SHP77 treated with DMSO at 0.1 percent for 48 hours (cell line): ENCODE measurements around the gene FSIP2.
"Not testable (repeated sequence)": the region's sequence is repeated elsewhere in the genome, so short reads cannot be mapped to it uniquely, and the experiment has no call there.

ENCODE experiments used
- DNase-seq: peaks from one replicate; lab custom pipeline; 2025; lab: John Stamatoyannopoulos, UW

The FSIP2 gene

DNA sequence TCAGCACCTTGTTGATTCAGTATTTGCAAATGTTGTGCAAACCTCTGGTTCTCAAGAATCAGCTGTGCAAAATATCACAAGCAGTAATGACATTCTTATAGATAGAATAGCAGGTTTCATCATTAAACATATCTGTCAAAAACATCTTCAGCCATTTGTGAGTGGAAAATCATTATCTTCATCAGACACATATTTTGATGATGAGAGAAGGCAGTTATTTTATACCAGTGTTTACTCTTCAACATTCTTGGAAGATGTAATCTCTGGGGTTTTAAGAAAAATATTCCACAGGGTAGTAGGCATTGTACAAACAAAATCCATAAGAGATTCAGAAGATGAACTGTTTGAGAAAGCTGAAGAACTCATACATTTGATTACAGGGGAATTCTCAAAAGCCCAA lies 64.3 kb downstream of the FSIP2 start:
- no peak for DNase-seq

DNA sequence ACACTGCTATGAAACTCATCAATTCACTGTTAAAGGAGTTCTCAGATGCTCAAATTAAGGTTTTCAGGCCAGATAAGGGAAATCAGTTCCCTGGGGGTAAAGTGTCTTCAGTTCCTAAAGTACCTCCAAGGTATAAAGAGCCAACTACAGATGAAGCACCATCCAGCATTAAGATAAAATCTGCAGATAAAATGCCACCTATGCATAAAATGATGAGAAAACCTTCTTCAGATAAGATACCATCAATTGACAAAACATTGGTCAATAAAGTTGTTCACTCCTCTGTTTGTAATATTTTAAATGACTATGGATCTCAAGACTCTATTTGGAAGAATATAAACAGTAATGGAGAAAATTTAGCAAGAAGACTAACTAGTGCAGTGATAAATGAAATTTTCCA lies 68.2 kb downstream of the FSIP2 start:
- DNase-seq, result no peak

DNA sequence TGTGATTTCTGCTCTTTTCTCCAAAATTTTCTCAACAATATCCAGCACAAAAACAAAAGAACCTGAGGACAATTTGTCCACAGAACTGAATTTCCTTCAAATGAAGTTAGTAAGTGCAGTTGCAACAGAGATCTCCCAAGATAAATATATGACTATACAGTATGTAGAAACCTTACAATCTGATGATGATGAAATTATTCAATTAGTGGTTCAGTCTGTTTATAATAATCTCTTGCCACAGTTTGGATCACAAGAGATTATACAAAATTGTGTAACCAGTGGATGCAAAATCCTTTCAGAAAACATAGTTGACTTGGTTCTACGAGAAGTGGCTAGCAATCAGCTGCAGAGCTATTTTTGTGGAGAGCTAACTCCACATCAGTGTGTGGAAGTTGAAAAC lies 68.7 kb downstream of the FSIP2 start:
- DNase-seq, result no peak

DNA sequence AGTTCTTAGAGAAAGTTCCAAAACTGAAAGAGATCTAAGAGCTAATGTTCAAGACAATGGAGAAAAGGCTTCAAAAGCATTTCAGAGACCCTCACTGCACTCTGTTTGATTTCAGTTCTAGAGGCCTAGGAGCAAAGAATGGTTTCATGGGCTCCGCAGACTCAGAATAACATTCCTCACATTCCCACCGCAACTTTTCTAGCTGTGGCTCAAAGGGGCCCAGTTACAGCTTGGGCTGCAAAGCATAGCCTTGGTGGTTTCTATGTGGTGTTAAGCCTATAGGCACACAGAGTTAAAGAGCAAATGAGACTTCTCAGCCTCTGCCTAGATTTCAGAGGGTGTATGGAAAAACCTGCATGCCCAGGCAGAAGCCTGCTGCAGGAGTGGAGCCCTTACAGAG lies 73.0 kb downstream of the FSIP2 start:
- no peak for DNase-seq

DNA sequence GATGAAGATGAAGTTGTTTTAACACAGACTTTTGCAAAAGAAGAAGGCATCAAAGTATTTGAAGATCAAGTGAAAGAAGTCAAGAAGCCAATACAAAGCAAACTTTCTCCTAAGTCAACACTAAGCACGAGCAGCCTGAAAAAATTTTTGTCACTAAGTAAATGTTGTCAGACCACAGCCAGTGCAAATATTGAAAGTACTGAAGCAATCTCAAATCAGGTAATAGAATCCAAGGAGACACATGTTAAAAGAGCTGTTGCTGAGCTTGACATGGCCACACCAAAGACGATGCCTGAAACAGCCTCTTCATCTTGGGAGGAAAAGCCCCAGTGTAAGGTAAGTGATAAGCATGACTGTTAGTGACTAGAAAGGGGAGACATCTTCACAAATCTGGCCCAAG lies 75.1 kb downstream of the FSIP2 start:
- DNase-seq, result no peak

DNA sequence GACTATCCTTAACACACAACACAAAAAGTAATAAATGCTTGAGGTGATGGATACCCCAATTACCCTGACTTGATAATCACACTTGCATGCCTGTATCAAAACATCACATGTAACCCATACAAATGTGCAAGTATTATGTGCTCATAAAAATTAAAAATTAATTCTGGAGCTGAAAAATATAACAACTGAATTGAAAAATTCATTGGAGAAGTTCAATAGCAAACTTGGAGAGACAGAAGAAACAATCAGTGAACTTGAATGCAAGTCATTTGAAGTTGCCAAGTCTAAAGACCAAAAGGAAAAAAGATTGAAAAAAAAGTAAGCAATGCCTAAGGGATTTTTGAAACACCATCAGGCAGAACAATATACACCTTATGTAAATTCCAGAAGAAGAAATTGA lies 79.4 kb downstream of the FSIP2 start:
- no peak for DNase-seq

DNA sequence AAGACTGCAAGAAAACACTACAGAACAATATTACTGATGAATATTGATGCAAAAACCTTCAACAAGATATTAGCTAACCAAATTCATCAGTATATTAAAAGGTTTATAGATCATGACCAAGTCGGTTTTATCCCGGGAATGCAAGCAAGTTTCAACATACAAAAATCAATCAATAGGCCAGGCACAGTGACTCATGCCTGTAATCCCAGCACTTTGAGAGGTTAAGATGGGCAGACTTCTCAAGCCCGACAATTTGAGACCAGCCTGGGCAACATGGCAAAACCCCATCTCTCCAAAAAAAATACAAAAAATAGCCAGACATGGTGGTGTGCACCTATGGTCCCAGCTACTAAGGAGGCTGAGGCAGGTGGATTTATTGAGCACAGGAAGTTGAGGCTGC lies 82.9 kb downstream of the FSIP2 start:
- no peak for DNase-seq

DNA sequence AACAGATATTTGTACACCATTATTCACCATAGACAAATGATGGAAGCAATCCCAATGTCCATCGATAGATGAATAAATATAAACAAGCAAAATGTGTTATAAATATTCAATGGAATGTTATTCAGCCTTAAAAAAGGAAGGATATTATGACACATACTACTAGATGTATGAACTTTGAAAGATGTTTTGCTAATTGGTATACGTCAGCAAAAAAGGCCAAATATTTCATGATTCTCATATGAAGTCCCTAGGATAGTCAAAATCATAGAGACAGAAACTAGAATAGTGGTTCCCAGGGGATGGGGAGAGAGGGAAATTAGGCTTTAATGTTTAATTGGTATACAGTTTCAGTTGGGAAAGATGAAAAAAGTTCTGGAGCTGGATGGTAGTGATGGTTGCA lies 85.2 kb downstream of the FSIP2 start:
- no peak for DNase-seq

DNA sequence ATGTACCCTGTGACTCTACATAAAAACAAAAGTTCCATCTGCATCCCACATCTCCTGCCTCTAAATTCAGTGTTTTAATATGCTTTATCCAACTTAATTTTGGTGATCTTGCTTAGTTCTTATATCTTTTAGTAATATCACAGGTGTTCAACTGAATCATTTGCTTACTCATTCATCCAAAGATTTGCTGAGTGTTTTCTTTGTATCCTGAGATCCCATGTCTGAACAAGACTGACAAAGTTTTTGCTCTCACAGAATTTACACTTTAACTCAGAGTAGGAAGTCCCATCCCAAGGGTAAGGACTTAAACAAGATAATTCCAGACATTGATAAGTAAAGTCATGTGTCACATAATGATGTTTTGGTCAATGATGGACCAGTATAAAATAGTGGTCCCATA lies 87.0 kb downstream of the FSIP2 start:
- DNase-seq, result no peak

DNA sequence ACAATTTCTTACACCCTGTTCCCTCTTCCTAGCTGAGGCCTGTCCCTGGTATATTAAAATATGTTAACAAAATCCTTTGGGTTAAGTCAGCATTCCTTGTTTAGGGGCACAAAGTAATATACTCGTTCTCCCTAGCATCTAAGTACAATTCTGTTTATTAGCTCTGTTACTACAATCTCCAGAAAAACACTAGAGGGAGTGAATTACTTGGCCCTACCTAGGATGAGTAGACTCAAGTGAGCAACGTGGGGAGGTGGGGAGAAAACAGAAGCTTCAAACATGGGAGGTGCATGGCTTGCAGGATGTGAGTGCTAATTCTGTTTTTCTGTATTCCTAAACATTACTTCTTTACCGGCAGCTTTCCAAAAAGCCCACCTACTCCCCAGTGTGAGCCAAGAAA lies 89.7 kb downstream of the FSIP2 start:
- DNase-seq, result no peak

DNA sequence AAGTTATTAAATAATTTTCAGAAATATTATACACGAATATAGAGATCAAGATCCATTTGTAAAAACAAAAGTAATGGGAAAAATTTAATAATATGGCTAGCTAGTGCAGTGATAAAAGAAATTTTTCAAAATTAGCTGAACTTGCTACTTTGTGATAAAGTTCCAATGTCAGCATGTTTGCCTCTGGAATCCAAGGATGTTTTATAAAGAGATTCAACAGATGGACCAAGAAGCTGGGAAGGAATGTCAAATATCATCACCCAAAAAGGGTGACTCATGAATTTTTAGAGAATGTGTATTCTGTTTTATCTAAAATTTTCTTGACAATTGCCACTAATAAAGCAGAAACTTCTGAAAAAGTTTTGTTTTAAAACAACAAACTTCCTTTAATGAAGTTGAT lies 95.3 kb downstream of the FSIP2 start:
- DNase-seq, result no peak

DNA sequence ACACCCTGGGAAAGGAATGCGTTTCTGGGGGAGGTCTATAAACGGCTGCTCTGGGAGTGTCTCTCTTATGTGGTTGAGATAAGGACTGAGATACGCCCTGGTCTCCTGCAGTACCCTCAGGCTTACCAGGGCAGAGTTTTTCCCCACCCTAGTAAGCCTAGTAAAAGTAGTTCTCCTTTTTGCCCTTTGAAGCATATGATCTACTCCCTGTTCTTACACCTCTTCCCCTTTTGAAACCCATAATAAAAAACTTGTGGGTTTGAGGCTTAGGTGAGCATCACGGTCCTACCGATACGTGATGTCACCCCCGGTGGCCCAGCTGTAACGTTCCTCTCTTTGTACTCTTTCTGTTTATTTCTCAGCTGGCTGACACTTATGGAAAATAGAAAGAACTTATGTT lies 97.4 kb downstream of the FSIP2 start:
- DNase-seq, result no peak

DNA sequence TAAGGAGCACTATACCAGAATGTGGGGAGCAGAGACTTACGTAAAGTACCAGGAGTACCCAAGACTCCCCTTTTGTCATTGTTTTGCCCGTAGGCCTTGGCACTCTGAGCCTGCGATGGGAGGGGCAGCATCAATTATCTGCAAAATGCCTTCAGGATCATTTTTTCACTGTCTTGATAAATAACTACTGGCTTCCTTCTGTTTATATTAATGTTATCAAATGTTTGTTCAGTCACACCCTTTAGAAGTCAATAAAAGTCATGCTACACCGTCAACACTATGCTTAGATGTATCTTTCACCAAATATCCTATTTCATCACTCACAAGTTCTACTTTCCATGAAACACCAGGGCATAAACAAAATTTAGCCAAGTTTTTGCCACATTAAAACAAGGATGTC lies 116.3 kb downstream of the FSIP2 start:
- no peak for DNase-seq

DNA sequence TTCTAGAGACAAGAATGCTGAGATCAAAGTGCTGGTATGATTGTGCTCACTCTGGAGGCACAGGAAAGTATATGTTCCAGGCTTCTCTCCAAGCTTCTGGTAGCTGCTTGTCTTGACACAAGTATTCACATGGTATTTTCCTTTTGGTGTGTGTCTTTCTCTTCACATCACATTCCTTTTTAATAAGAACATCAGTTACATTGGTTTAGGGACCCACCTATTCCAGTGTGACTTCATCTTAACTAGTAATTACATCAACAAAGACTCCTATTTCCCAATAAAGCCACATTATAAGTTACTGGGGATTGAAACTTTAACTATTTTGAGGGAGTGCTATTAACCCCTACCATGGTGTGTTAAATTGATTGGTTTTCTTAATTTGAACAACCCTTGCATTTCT lies 119.1 kb downstream of the FSIP2 start:
- no peak for DNase-seq

DNA sequence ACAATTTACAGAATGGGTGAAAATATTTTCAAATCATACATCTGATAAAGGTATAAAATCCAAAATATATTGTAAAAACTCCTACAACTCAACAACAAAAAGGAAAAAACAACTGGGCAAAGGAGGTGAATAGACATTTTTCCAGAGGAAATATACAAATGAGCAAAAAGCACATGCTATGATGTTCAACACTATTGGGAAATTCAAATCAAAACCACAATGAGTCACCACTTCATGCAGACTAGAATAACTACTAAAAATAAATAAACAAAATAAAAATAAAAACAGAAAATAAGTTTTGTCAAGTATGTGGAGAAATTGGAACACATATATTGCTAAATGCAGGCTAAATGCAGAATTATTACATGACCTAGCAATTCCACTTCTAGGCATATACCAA lies 120.9 kb downstream of the FSIP2 start:
- no peak for DNase-seq

DNA sequence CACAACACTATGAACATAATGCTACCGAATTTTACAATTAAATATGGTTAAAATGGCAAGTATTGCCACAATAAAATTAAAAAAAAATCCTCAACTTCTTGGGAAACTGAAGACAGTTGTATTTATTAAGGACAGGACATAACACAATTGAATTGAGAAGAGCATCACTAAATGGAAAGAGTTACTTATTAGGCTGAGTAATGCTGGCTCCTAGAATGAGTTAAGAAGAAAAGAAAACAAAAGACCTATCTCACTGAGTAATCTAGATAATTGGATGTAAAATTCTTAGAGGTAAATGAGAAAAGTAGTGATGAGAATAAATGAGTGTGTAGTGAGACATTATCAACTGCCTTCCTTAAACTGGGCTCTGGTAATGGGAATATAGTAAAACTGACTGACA lies 121.7 kb downstream of the FSIP2 start:
- no peak for DNase-seq

DNA sequence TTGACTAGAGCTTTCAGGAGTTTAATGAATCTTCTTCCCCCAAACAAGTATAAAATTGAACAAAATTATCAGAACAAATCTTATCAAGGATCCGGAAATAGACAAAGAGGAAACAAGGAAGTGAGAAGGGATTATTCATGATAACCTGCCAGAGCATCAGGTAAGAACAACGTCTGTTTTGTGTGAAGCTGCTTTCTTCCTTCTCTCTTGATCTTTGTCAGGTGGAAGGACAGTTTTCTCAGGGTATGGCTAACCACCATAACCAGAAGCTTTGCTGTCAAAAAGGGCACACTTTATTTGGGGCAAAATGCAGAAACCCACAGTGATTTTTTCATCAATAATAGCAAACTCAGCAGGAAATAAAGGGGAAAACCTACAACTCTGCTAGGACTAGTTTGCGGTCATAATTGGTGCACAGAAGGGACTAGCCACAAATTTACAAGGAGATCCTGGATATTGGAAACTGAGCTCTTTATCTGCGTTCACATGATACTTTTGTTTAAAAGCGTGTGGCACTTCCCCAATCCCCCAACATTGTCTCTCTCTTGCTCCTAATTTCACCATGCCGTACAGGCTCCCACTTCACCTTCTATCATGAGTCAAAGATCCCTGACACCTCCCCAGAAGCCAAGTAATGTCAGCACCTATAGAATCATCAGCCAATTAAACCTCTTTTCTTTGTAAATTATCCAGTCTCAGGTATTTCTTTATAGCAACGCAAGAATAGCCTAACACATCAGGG lies 124.2 kb downstream of the FSIP2 start:
- no peak for DNase-seq

DNA sequence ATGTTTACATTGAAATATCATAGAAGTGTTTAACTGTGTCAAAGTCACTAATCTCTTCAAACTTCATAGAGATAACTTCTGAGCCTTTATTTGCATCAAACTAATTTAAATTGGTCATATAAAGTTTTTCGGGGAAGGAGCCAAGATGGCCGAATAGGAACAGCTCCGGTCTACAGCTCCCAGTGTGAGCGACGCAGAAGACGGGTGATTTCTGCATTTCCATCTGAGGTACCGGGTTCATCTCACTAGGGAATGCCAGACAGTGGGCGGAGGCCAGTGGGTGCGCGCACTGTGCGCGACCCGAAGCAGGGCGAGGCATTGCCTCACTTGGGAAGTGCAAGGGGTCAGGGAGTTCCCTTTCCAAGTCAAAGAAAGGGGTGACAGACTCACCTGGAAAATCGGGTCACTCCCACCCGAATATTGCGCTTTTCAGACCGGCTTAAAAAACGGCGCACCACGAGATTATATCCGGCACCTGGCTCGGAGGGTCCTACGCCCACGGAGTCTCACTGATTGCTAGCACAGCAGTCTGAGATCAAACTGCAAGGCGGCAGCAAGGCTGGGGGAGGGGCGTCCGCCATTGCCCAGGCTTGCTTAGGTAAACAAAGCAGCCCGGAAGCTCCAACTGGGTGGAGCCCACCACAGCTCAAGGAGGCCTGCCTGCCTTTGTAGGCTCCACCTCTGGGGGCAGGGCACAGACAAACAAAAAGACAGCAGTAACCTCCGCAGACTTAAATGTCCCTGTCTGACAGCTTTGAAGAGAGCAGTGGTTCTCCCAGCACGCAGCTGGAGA lies 126.1 kb downstream of the FSIP2 start:
- not testable (repeated sequence) for DNase-seq

DNA sequence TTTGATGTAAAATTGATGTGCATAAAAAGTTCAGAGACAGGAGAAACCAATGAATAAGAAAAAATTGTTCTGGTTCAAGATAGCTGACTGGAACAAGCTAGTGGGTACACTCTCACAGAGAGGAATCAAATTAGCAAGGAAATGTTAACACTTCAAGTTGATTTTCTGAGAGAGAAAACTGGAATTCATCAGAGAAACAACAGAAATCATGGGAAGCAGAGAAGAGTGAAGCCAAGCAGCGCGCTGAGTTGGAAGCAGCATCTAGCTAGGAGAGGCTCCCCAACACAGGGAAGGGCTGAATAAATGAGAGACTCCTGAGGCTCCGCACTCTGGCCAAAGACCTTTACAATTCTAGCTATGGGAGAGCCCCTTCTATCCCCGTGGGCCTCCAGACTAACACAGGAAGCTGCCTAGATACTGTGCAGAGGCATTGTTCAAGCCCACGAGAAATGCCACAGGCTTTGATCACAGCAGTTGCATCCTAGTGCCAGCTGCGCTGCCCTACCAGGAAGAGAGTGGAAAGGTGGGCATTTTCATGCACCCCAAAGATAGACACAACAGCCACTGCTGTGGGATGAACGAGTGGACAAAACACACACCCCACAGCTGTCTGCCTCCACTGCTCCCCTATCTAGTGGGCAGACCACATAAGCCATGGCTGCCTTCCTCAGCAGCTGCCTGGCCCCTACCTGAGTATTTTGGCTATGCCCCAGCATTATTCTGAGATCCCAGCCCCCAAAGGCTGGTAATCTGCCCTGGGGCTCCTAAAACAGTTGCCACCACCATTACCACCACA lies 136.7 kb downstream of the FSIP2 start:
- no peak for DNase-seq

DNA sequence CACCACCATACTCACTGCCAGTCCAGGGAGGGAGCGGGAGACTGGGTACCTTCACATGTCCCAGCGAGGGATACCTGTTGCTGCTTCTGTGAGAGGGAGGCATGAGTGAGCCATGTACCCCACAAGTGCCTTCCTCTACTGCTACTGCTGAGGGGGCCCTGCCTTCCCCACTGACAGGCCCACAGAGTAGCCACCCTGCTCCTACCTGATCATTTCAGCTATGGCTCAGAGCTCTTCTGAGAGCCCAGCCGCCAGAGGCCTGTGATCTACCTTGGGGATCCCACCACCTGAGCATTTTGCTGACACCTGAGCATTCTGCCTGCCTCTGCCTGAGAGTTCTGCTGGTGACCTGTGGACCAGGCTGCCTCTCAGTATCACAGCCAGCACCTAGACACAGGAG lies 137.6 kb downstream of the FSIP2 start:
- DNase-seq, result no peak

DNA sequence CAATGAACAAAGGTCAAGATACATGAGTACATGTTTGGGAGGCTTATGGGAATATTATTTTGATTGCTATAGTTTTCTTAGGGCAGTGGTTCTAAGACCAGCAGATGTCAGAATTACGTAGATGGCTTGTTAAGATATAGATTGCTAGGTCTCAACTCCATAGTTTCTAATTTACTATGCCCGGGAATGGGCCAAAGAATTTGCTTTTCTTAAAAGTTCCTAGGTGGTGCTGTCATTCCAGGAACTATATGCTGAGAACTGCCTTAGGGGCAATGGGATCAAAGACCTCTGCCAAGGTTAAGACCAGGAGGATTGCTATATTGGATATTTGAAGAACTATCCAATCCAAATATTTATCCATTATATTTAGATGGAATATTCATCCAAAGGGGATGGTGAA lies 141.8 kb downstream of the FSIP2 start:
- DNase-seq, result no peak
